Neuronal stem cell (in vitro differentiated cells): ENCODE results near the gene CTNNB1.

Experiments
- DNase-seq: peaks from one replicate; pipeline ENCODE4 v3.0.0-alpha.2; 2013; ENCODE audit warnings: low spot score
- H2AFZ ChIP-seq: one replicate; pipeline ENCODE4 v1.6.1; 2013; ENCODE audit warnings: mild to moderate bottlenecking, low read length, inconsistent platforms
- H2AK5ac ChIP-seq: 2 replicates; pipeline ENCODE4 v1.6.1; 2013; ENCODE audit warnings: low read depth, mild to moderate bottlenecking, inconsistent platforms, low read length, moderate library complexity, mixed read lengths
- H2BK120ac ChIP-seq: 2 replicates; pipeline ENCODE4 v1.6.1; 2013; ENCODE audit warnings: low read depth, mild to moderate bottlenecking, inconsistent platforms, low read length, moderate library complexity, mixed read lengths
- H2BK12ac ChIP-seq: one replicate; pipeline ENCODE4 v1.6.1; 2013; ENCODE audit warnings: low read length, inconsistent platforms
- H2BK15ac ChIP-seq: 2 replicates; pipeline ENCODE4 v1.6.1; 2013; ENCODE audit warnings: mild to moderate bottlenecking, low read length, inconsistent platforms, mixed read lengths
- H2BK5ac ChIP-seq: one replicate; pipeline ENCODE4 v1.6.1; 2013; ENCODE audit warnings: inconsistent platforms, mild to moderate bottlenecking, low read length, moderate library complexity
- H3K14ac ChIP-seq: one replicate; pipeline ENCODE4 v1.6.1; 2013; ENCODE audit warnings: low read length, inconsistent platforms
- H3K18ac ChIP-seq: 2 replicates; pipeline ENCODE4 v1.6.1; 2013; ENCODE audit warnings: low read length, inconsistent platforms
- H3K23ac ChIP-seq: 2 replicates; pipeline ENCODE4 v1.6.1; 2013; ENCODE audit warnings: low read depth, mild to moderate bottlenecking, mixed read lengths, low read length, inconsistent platforms; ENCODE audit not compliant: poor library complexity
- H3K27ac ChIP-seq: replicated peaks from 3 replicates; pipeline ENCODE4 v1.5.1; 2013; ENCODE audit warnings: low read length, inconsistent platforms
- H3K27me3 ChIP-seq, 3 experiments: 2 replicates each; pipeline ENCODE4 v1.6.1; 2013; ENCODE audit warnings: low read length in 3 of 3, mild to moderate bottlenecking in 2 of 3, inconsistent platforms in 1 of 3, low read depth in 1 of 3, mixed read lengths in 1 of 3, moderate library complexity in 1 of 3; ENCODE audit not compliant: control insufficient read depth in 3 of 3, insufficient read depth in 3 of 3
- H3K36me3 ChIP-seq, 2 donors: replicated peaks in 1 of 2; 2 replicates each; pipeline ENCODE4 v1.6.1; 2013; ENCODE audit warnings: low read length in 2 of 2; ENCODE audit not compliant: control insufficient read depth in 2 of 2, insufficient read depth in 2 of 2
- H3K4ac ChIP-seq: 2 replicates; pipeline ENCODE4 v1.6.1; 2013; ENCODE audit warnings: inconsistent platforms, mild to moderate bottlenecking, low read length, moderate library complexity
- H3K4me1 ChIP-seq, 2 donors: 1 replicate in 1 of 2; 2 replicates in 1 of 2; pipeline ENCODE4 v1.6.1; 2013; ENCODE audit warnings: low read length in 2 of 2, low read depth in 1 of 2; ENCODE audit not compliant: control insufficient read depth in 2 of 2, insufficient read depth in 1 of 2
- H3K4me2 ChIP-seq: one replicate; pipeline ENCODE4 v1.6.1; 2013; ENCODE audit warnings: mild to moderate bottlenecking, low read length, inconsistent platforms; ENCODE audit not compliant: insufficient read depth, poor library complexity, severe bottlenecking
- H3K4me3 ChIP-seq, 2 donors: 2 replicates each; pipeline ENCODE4 v1.5.1; 2013; ENCODE audit warnings: low read length in 2 of 2, mild to moderate bottlenecking in 2 of 2, inconsistent platforms in 1 of 2, moderate library complexity in 1 of 2
- H3K79me1 ChIP-seq: one replicate; pipeline ENCODE4 v1.6.1; 2013; ENCODE audit warnings: low read depth, mild to moderate bottlenecking, inconsistent platforms, low read length, moderate library complexity
- H3K9ac ChIP-seq: one replicate; pipeline ENCODE4 v1.6.1; 2013; ENCODE audit warnings: mild to moderate bottlenecking, low read depth, low read length, inconsistent platforms; ENCODE audit not compliant: poor library complexity
- H3K9me3 ChIP-seq, 2 donors: replicated peaks in 1 of 2; 2 replicates each; pipeline versions ENCODE3 to v1.6.1; 2013; ENCODE audit warnings: low read length in 2 of 2, mild to moderate bottlenecking in 2 of 2, inconsistent platforms in 1 of 2, low read depth in 1 of 2, mixed read lengths in 1 of 2, moderate library complexity in 1 of 2; ENCODE audit not compliant: control insufficient read depth in 2 of 2, insufficient read depth in 1 of 2
- H4K8ac ChIP-seq: one replicate; pipeline ENCODE4 v1.6.1; 2013; ENCODE audit warnings: low read depth, mild to moderate bottlenecking, inconsistent platforms, low read length, moderate library complexity
- H4K91ac ChIP-seq: one replicate; pipeline ENCODE4 v1.6.1; 2013; ENCODE audit warnings: low read length, low read depth, mild to moderate bottlenecking, inconsistent platforms; ENCODE audit not compliant: poor library complexity
- whole genome bisulfite sequencing, 2 donors: extraction: QIAGEN DNeasy Blood & Tissue Kit; methylation state at CpG; one replicate each; pipeline ENCODE4 v1.1.7; 2013; ENCODE audit warnings: missing lambda C conversion rate in 2 of 2, mixed read lengths in 1 of 2; ENCODE audit not compliant: insufficient read length in 2 of 2, insufficient replicate concordance in 1 of 2; ENCODE audit errors: extremely low coverage in 2 of 2; 5-methylcytosine and 5-hydroxymethylcytosine counted together

Gene CTNNB1

DNA sequence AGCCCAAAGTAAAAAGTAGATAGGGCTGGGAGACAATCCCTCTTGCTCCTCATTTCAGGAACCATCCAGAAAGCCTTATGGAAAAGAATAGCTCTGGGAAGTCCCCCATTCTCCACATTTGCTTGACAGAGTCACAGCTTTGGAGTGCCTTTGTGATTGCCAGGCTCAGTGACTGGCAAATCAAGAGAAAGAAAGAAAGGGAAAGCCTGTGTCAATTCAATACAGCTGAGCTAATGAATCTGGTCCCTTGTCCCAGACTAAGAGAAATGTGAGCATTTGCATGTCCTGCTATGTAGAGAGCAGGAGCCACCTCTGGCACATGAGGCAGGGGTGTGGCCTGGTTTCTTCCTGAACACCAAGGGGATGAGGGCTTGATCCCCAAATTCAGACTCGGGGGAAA is 14.9 kb upstream of the CTNNB1 start:
- no peak overlapping the region for H2BK15ac ChIP-seq
- H4K91ac ChIP-seq, result no peak overlapping the region
- H3K79me1 ChIP-seq, result no peaks in the 10 kb centered on the region
- DNase-seq, result no peak
- H3K27ac ChIP-seq, result no peak overlapping the region
- no peak overlapping the region for H3K14ac ChIP-seq
- H3K23ac ChIP-seq, result no peak overlapping the region
- no peaks in the 10 kb centered on the region for H3K9me3 ChIP-seq
- no peak overlapping the region for H3K4me3 ChIP-seq
- H4K8ac ChIP-seq, result no peak overlapping the region
- H3K4me2 ChIP-seq, result no peak overlapping the region
- no peak overlapping the region for H3K4ac ChIP-seq
- peak overlapping the region; percentile 20 for H3K18ac ChIP-seq
- H2AFZ ChIP-seq, result no peak overlapping the region
- no peaks in the 10 kb centered on the region for H3K36me3 ChIP-seq
- H3K9ac ChIP-seq, result no peak overlapping the region
- H2AK5ac ChIP-seq, result no peak overlapping the region
- no peaks in the 10 kb centered on the region for H3K27me3 ChIP-seq
- no CpG with 5 or more reads among the region's 1 CpG for WGBS, 2 donors
- H3K4me1 ChIP-seq, result peaks cover 0 to 6% of the 10 kb centered on the region in 2 donors
- no peak overlapping the region for H2BK12ac ChIP-seq
- H2BK120ac ChIP-seq, result no peak overlapping the region
- H2BK5ac ChIP-seq, result no peak overlapping the region

DNA sequence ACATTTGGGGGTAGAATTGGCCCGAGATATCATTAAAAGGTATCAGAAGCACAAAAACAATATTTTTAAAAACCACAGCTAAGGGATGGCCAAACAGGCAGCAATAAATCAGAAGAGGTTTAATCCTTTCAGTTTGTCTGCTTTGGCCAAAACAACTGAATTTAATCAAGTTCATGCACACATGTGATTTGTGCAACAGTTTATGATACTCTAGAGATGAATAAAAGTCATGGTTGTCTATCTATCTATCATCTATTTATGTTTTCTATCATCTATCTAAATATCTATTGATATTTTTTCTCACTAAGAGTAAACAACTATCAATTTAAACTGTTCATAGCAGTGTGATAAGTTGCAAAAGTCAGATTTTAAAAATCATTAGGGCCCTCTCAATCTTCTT is 13.0 kb upstream of the CTNNB1 start:
- Histone ChIP-seq H3K79me1 (no peaks in the 10 kb centered on the region), H3K4me3 (no peak overlapping the region), H3K4me1 (peaks cover 0 to 6% of the 10 kb centered on the region in 2 donors), H2AK5ac (no peak overlapping the region), H2BK12ac (no peak overlapping the region), H3K27me3 (no peaks in the 10 kb centered on the region), H3K14ac (no peak overlapping the region), H3K9ac (no peak overlapping the region), H3K18ac (no peak overlapping the region), H3K36me3 (no peaks in the 10 kb centered on the region), H4K91ac (no peak overlapping the region), H3K27ac (no peak overlapping the region), H2BK15ac (no peak overlapping the region), H2BK5ac (no peak overlapping the region), H3K23ac (no peak overlapping the region), H4K8ac (no peak overlapping the region), H3K4me2 (no peak overlapping the region), H2AFZ (no peak overlapping the region), H2BK120ac (no peak overlapping the region), H3K9me3 (no peaks in the 10 kb centered on the region), H3K4ac (no peak overlapping the region)
- no peak for DNase-seq
- no CpG with 5 or more reads among the region's 1 CpG for WGBS, 2 donors

DNA sequence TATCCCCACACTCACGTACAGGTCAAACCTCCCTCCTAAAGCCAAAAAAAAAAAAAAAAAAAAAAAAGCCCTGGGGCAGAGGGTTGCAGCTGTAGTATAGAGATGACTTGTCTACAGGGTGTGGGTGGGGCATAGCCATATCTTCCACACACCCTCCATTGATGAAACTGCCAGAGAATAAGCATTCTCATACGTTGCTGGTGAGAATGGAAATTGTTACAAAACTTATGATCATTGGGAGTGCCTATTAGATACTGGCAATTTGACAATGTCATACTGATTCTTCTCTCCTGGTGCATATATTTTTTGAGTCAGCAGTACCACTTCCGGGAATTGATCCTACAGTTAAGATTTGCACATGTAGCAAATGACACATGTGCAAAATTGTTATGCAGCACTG is 11.0 kb upstream of the CTNNB1 start:
- WGBS, 2 donors, result no CpG with 5 or more reads among the region's 3 CpGs
- H3K4ac ChIP-seq, result no peak overlapping the region

DNA sequence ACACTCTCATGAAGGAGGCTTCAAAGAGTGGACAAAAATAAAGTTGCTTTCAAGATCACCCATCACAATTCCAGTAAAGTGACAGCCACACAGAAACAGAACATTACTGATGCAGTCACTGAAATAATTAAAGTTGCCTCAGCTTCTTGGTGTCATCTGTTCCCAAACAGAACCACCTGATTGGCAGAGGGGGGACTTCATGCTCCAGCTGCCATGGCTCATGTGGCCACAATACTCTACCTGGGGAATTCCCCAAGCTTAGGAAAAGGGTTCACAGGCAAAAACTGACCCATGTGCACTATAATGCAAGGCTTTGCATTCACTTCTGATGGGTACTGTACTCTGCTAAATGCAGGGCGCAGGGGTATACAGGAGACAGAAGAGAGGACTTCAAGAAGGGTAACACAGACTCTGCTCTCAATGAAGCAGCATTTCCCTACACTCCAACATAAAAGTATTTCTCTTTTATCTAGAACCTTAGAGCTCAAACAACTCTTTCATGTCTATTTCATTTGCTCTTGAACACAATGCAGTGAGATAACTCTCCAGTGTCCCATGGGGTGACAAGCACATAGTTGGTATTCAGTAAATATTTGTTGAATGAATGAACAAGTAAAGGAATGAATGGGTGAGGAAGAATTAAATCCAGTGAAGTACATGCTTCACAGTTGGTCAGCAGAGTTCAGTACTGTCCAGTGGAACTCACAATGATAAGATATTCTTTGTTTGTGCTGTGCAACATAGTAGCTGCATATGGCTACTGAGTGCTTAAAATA is 8.6 kb upstream of the CTNNB1 start:
- Histone ChIP-seq H2BK15ac (no peak overlapping the region), H3K36me3 (no peaks in the 10 kb centered on the region), H3K23ac (no peak overlapping the region), H2BK12ac (no peak overlapping the region), H2BK120ac (no peak overlapping the region), H3K9ac (no peak overlapping the region), H4K91ac (no peak overlapping the region), H3K18ac (peak overlapping the region; percentile 16), H2AK5ac (no peak overlapping the region), H3K4me2 (no peak overlapping the region), H3K79me1 (no peaks in the 10 kb centered on the region), H3K4me3 (no peak overlapping the region), H2BK5ac (no peak overlapping the region), H3K27me3 (no peaks in the 10 kb centered on the region), H3K4me1 (peaks cover 1 to 3% of the 10 kb centered on the region in 2 donors), H2AFZ (no peak overlapping the region), H4K8ac (no peak overlapping the region), H3K4ac (no peak overlapping the region), H3K27ac (no peak overlapping the region), H3K9me3 (no peaks in the 10 kb centered on the region), H3K14ac (no peak overlapping the region)
- DNase-seq, result no peak
- WGBS, 2 donors, result no CpG with 5 or more reads among the region's 1 CpG

More for the DNA sequence above, 11.0 kb upstream of the CTNNB1 start:
- no peak overlapping the region for H3K18ac ChIP-seq
- no peak overlapping the region for H2BK120ac ChIP-seq
- no peak overlapping the region for H2AK5ac ChIP-seq
- H3K9me3 ChIP-seq, result no peaks in the 10 kb centered on the region
- no peak overlapping the region for H3K23ac ChIP-seq
- no peaks in the 10 kb centered on the region for H3K36me3 ChIP-seq
- no peak overlapping the region for H3K4me3 ChIP-seq
- no peak overlapping the region for H3K14ac ChIP-seq
- no peak overlapping the region for H2BK15ac ChIP-seq
- H2BK5ac ChIP-seq, result no peak overlapping the region
- no peak overlapping the region for H3K4me2 ChIP-seq
- no peak overlapping the region for H2BK12ac ChIP-seq
- no peaks in the 10 kb centered on the region for H3K27me3 ChIP-seq
- H4K91ac ChIP-seq, result no peak overlapping the region
- H4K8ac ChIP-seq, result no peak overlapping the region
- H3K27ac ChIP-seq, result no peak overlapping the region
- H3K9ac ChIP-seq, result no peak overlapping the region
- no peak overlapping the region for H2AFZ ChIP-seq
- no peaks in the 10 kb centered on the region for H3K79me1 ChIP-seq
- no peak for DNase-seq
- H3K4me1 ChIP-seq, result peaks cover 0 to 6% of the 10 kb centered on the region in 2 donors
